Keratinocyte (primary cell): ENCODE results near the gene LSAMP. TPM values are rescaled to one million over a fixed set of nuclear protein-coding genes. Genes with fewer than 3 reads are reported as not detected.

Source experiments
- DNase-seq: peaks from one replicate; pipeline ENCODE4 v3.0.0-alpha.2; 2011; ENCODE audit warnings: low read depth, missing footprints, low spot score
- FAIRE-seq: peaks from 2 replicates; lab custom pipeline; 2011; peaks lifted over from hg19 to GRCh38; lab: Jason Lieb, UNC
- H2AFZ ChIP-seq: 2 replicates; pipeline ENCODE4 v1.6.0; 2012; ENCODE audit warnings: low read length, control low read depth, inconsistent platforms; ENCODE audit not compliant: control insufficient read depth
- H3K27ac ChIP-seq: 2 replicates; pipeline ENCODE4 v1.5.1; 2011; ENCODE audit warnings: low read length; ENCODE audit not compliant: control insufficient read depth, insufficient read depth
- H3K27me3 ChIP-seq: 3 replicates; pipeline ENCODE4 v1.6.0; 2011; ENCODE audit warnings: low read length; ENCODE audit not compliant: control insufficient read depth, insufficient read depth; ENCODE audit errors: extremely low read depth
- H3K36me3 ChIP-seq, 2 experiments: 2 replicates in 1 of 2; 3 replicates in 1 of 2; pipeline ENCODE4 v1.5.1; 2011; ENCODE audit warnings: low read length in 2 of 2, mild to moderate bottlenecking in 1 of 2; ENCODE audit not compliant: control insufficient read depth in 2 of 2, insufficient read depth in 2 of 2; ENCODE audit errors: extremely low read depth in 1 of 2
- H3K4me1 ChIP-seq: 3 replicates; pipeline ENCODE4 v1.5.1; 2011; ENCODE audit warnings: low read length; ENCODE audit not compliant: control insufficient read depth, insufficient read depth; ENCODE audit errors: extremely low read depth
- H3K4me2 ChIP-seq: 3 replicates; pipeline ENCODE4 v1.6.0; 2011; ENCODE audit warnings: low read depth, low read length; ENCODE audit not compliant: control insufficient read depth, insufficient read depth; ENCODE audit errors: extremely low read depth
- H3K4me3 ChIP-seq, 3 experiments: fragments of 200-600 bp in 1 of 3; sonication (generic) in 1 of 3; 2 replicates in 2 of 3; 3 replicates in 1 of 3; pipeline ENCODE4 v1.5.1; 2011 to 2016; ENCODE audit warnings: low read length in 3 of 3, mild to moderate bottlenecking in 3 of 3, control low read depth in 2 of 3, inconsistent platforms in 1 of 3, low read depth in 1 of 3, mixed read lengths in 1 of 3, mixed run types in 1 of 3, moderate library complexity in 1 of 3; ENCODE audit not compliant: control insufficient read depth in 2 of 3, insufficient read depth in 2 of 3; ENCODE audit errors: extremely low read depth in 1 of 3
- H3K79me2 ChIP-seq: 2 replicates; pipeline ENCODE4 v1.6.0; 2012; ENCODE audit warnings: low read length; ENCODE audit not compliant: control insufficient read depth, insufficient read depth
- H3K9ac ChIP-seq: 3 replicates; pipeline ENCODE4 v1.6.0; 2011; ENCODE audit warnings: low read length; ENCODE audit not compliant: control insufficient read depth, insufficient read depth; ENCODE audit errors: extremely low read depth
- H3K9me1 ChIP-seq: 3 replicates; pipeline ENCODE4 v1.6.0; 2011; ENCODE audit warnings: low read length; ENCODE audit not compliant: control insufficient read depth, insufficient read depth; ENCODE audit errors: extremely low read depth
- H3K9me3 ChIP-seq: 2 replicates; pipeline ENCODE4 v1.5.1; 2012; ENCODE audit warnings: low read depth, low read length; ENCODE audit not compliant: control insufficient read depth
- H4K20me1 ChIP-seq: 3 replicates; pipeline ENCODE4 v1.6.0; 2011; ENCODE audit warnings: low read length; ENCODE audit not compliant: control insufficient read depth, insufficient read depth; ENCODE audit errors: extremely low read depth
- EZH2 ChIP-seq: IDR thresholded peaks from one replicate; pipeline ENCODE4 v1.6.1; 2012; ENCODE audit warnings: inconsistent platforms, mild to moderate bottlenecking, low read length, moderate library complexity
- dilution Hi-C: fragments of 300-500 bp; cut with MboI; formaldehyde crosslinking; loops from one replicate; pipeline ENCODE4 v1.7.0; 2020; ENCODE audit warnings: low sequenced_read_pairs; ENCODE audit not compliant: extremely low pct_ligation_motif_present
- polyA plus RNA-seq, 5 experiments: library from polyadenylated mRNA; depleted of rRNA in 3 of 5; stranded (reverse) in 3 of 5; stranded (forward) in 1 of 5; unstranded in 1 of 5; fragments of >200 nt; gene quantifications; 1 replicate in 1 of 5; 2 replicates in 3 of 5; 3 replicates in 1 of 5; pipeline versions ENCODE4 v1.2.1 to v1.2.3, GENCODE V29; 2011 to 2012; ENCODE audit warnings: missing spikeins in 2 of 5, low read depth in 1 of 5, low replicate concordance in 1 of 5
- TF ChIP-seq, protein P1 (sequence below), 3 experiments: IDR thresholded peaks in 1 of 3; conservative IDR thresholded peaks in 1 of 3; optimal IDR thresholded peaks in 1 of 3; 2 replicates in 2 of 3; 3 replicates in 1 of 3; pipeline versions ENCODE3 to v1.5.1; 2011; ENCODE audit warnings: low read length in 3 of 3, mild to moderate bottlenecking in 3 of 3, moderate library complexity in 2 of 3, control low read depth in 1 of 3, inconsistent platforms in 1 of 3; ENCODE audit not compliant: insufficient read depth in 2 of 3; ENCODE audit errors: extremely low read depth in 1 of 3

The LSAMP gene
- polyA plus RNA-seq, 1 donor (not counting 4 experiments of a cell fraction or from before 2014, with no cell fraction given) = 0.12 TPM

DNA sequence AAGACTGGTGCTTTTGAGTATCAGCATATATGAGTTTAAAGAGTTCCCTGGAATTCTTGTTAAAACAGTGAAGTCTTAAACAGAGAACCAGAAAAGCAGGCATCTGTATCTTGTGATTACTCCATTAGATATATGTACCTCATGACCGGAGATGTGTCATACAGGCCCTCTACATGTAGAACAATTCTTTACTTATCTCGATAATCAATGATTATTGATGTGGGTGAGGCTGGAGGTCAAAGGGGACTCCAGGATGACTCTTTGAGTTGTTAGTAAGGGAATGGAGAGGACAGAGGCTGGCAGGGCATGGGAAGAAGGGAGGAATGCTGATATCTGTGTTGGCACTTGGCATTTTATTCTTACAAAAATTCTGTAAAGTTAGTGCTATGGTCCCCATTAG is 666.3 kb downstream of the LSAMP start:
- Histone ChIP-seq H3K27me3 (no peaks in the 10 kb centered on the region), H3K9me3 (no peaks in the 10 kb centered on the region), H3K9me1 (no peaks in the 10 kb centered on the region), H3K4me2 (no peak overlapping the region), H3K27ac (no peak overlapping the region), H3K36me3 (no peaks in the 10 kb centered on the region), H2AFZ (no peak overlapping the region), H3K4me3 (no peak overlapping the region), H4K20me1 (no peaks in the 10 kb centered on the region), H3K79me2 (no peaks in the 10 kb centered on the region), H3K9ac (no peak overlapping the region), H3K4me1 (peaks cover 5% of the 10 kb centered on the region)
- no peak for DNase-seq
- dilution Hi-C loops = no loop called here
- TF ChIP-seq, protein P1, sequence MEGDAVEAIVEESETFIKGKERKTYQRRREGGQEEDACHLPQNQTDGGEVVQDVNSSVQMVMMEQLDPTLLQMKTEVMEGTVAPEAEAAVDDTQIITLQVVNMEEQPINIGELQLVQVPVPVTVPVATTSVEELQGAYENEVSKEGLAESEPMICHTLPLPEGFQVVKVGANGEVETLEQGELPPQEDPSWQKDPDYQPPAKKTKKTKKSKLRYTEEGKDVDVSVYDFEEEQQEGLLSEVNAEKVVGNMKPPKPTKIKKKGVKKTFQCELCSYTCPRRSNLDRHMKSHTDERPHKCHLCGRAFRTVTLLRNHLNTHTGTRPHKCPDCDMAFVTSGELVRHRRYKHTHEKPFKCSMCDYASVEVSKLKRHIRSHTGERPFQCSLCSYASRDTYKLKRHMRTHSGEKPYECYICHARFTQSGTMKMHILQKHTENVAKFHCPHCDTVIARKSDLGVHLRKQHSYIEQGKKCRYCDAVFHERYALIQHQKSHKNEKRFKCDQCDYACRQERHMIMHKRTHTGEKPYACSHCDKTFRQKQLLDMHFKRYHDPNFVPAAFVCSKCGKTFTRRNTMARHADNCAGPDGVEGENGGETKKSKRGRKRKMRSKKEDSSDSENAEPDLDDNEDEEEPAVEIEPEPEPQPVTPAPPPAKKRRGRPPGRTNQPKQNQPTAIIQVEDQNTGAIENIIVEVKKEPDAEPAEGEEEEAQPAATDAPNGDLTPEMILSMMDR (optimal IDR thresholded peaks at IDR 0.05 in 1 of 3, IDR thresholded peaks at IDR 0.05 in 1 of 3, conservative IDR thresholded peaks at IDR 0.05 in 1 of 3; ENCODE audit: extremely low read depth in 1 of 3, insufficient read depth in 2 of 3, low read length in 3 of 3) = no peak
- no peak for TF ChIP-seq EZH2
- no peak for FAIRE-seq

DNA sequence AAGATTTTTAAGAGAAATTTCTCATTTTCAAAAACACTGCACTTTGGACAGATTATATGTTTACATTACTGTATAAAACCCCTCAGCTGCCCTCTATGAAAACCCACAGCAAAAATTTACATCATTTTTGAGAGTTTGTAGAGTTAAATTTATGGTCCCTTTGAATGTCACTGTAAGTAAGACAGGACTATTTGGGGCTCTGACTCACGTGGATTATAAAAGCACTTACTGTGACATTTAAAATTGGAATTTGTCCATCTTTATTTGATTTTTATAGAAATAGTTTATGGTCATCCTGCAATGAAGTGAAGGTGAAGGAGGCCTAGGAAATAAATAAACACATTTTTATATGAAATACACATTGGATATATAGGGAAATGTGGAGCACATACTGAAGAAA is 672.3 kb downstream of the LSAMP start:
- H3K4me1 ChIP-seq = no peaks in the 10 kb centered on the region
- no peaks in the 10 kb centered on the region for H3K79me2 ChIP-seq
- dilution Hi-C loops = no loop called here
- no peaks in the 10 kb centered on the region for H3K36me3 ChIP-seq
- no peak overlapping the region for H3K4me2 ChIP-seq
- H4K20me1 ChIP-seq = no peaks in the 10 kb centered on the region
- H3K27me3 ChIP-seq = no peaks in the 10 kb centered on the region
- no peaks in the 10 kb centered on the region for H3K9me1 ChIP-seq
- no peak overlapping the region for H2AFZ ChIP-seq
- FAIRE-seq (no peak), DNase-seq (no peak)
- H3K4me3 ChIP-seq = no peak overlapping the region
- no peaks in the 10 kb centered on the region for H3K9me3 ChIP-seq
- TF ChIP-seq, protein P1 (optimal IDR thresholded peaks at IDR 0.05 in 1 of 3, IDR thresholded peaks at IDR 0.05 in 1 of 3, conservative IDR thresholded peaks at IDR 0.05 in 1 of 3; ENCODE audit: extremely low read depth in 1 of 3, insufficient read depth in 2 of 3, low read length in 3 of 3) = no peak
- TF ChIP-seq EZH2 = no peak
- H3K9ac ChIP-seq = no peak overlapping the region
- H3K27ac ChIP-seq = no peak overlapping the region
